ENCODE data around the gene HAUS8.

GRCh38 chr19:17091758-17092333 is 16.6 kb upstream of the HAUS8 start:
- TF ChIP-seq, protein P1, sequence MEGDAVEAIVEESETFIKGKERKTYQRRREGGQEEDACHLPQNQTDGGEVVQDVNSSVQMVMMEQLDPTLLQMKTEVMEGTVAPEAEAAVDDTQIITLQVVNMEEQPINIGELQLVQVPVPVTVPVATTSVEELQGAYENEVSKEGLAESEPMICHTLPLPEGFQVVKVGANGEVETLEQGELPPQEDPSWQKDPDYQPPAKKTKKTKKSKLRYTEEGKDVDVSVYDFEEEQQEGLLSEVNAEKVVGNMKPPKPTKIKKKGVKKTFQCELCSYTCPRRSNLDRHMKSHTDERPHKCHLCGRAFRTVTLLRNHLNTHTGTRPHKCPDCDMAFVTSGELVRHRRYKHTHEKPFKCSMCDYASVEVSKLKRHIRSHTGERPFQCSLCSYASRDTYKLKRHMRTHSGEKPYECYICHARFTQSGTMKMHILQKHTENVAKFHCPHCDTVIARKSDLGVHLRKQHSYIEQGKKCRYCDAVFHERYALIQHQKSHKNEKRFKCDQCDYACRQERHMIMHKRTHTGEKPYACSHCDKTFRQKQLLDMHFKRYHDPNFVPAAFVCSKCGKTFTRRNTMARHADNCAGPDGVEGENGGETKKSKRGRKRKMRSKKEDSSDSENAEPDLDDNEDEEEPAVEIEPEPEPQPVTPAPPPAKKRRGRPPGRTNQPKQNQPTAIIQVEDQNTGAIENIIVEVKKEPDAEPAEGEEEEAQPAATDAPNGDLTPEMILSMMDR (IDR thresholded peaks at IDR 0.05): no peak
- TF ChIP-seq ZFX (IDR thresholded peaks at IDR 0.05; ENCODE audit: borderline replicate concordance): no peak

Measured in 22Rv1 (cell line).